Heart left ventricle (tissue), 16 donors: ENCODE results near the gene RAB36. TPM values are rescaled to one million over a fixed set of nuclear protein-coding genes. Genes with fewer than 3 reads are reported as not detected.

Experiments
- ATAC-seq, 4 donors: fragments of 200-7000 bp; cut with Tn5 transposase; one replicate each; pipeline ENCODE4 v1.9.1; 2020 to 2022; ENCODE audit warnings: moderate library complexity in 4 of 4, mild to moderate bottlenecking in 3 of 4, moderate number of reproducible peaks in 1 of 4
- DNase-seq, 5 donors: peaks; one replicate each; pipeline ENCODE4 v3.0.0-alpha.2; 2020
- H3K27ac ChIP-seq, 12 donors: fragments of 200-600 bp; sonication (generic) in 4 of 12; one replicate each; pipeline versions ENCODE4 v1.5.0 to v1.8.0; 2016 to 2022; ENCODE audit warnings: mild to moderate bottlenecking in 2 of 12
- H3K27me3 ChIP-seq, 9 donors: fragments of 200-600 bp; sonication (generic) in 2 of 9; one replicate each; pipeline versions ENCODE4 v1.5.1 to v1.8.0; 2016 to 2022; ENCODE audit warnings: mild to moderate bottlenecking in 3 of 9
- H3K36me3 ChIP-seq, 9 donors: fragments of 200-600 bp; sonication (generic) in 2 of 9; one replicate each; pipeline versions ENCODE4 v1.5.0 to v1.8.0; 2018 to 2022; ENCODE audit warnings: mild to moderate bottlenecking in 2 of 9
- H3K4me1 ChIP-seq, 12 donors: fragments of 200-600 bp; sonication (generic) in 4 of 12; one replicate each; pipeline versions ENCODE4 v1.5.0 to v1.8.0; 2016 to 2022; ENCODE audit warnings: mild to moderate bottlenecking in 3 of 12
- H3K4me3 ChIP-seq, 12 donors: fragments of 200-600 bp; sonication (generic) in 4 of 12; one replicate each; pipeline versions ENCODE4 v1.5.0 to v1.8.0; 2017 to 2022; ENCODE audit warnings: mild to moderate bottlenecking in 9 of 12, moderate library complexity in 4 of 12
- H3K9me3 ChIP-seq, 12 donors: fragments of 200-600 bp; sonication (generic) in 4 of 12; one replicate each; pipeline versions ENCODE4 v1.5.0 to v1.8.0; 2016 to 2022; ENCODE audit warnings: mild to moderate bottlenecking in 1 of 12
- CTCF ChIP-seq, 12 donors: fragments of 200-600 bp; sonication (generic) in 4 of 12; IDR thresholded peaks; one replicate each; pipeline versions ENCODE4 v1.5.0 to v1.8.0; 2018 to 2022; ENCODE audit warnings: antibody characterized with exemption in 12 of 12, mild to moderate bottlenecking in 5 of 12
- POLR2A ChIP-seq, 2 donors: fragments of 450-650 bp; IDR thresholded peaks; one replicate each; pipeline ENCODE4 v1.6.1; 2017; ENCODE audit warnings: antibody characterized with exemption in 2 of 2, mild to moderate bottlenecking in 2 of 2, moderate library complexity in 2 of 2
- WGBS, 4 donors: extraction: QIAGEN DNeasy Blood & Tissue Kit in 2 of 4; methylation state at CpG; one replicate each; pipeline versions ENCODE4 v1.1.5 to v1.1.7; 2013 to 2018; 5-methylcytosine and 5-hydroxymethylcytosine counted together
- intact Hi-C, 10 donors: fragments of 100-400 bp; cut with DNase I; formaldehyde crosslinking; loops; one replicate each; pipeline versions ENCODE4 v1.11.1 to v1.14.2; 2022
- polyA plus RNA-seq, 2 donors: library from polyadenylated mRNA; stranded (reverse); fragments of 200-250 nt; gene quantifications; one replicate each; pipeline ENCODE4 v1.2.3, GENCODE V29; 2013
- total RNA-seq, 9 donors: library from RNA; depleted of rRNA in 2 of 9; stranded (reverse); fragments of >200 nt in 2 of 9; fragmentation: NEBNext Ultra II Directional in 3 of 9; extraction: Animal tissue kit (Norgen Biotek cat#: 25700) in 3 of 9; gene quantifications; one replicate each; pipeline versions ENCODE4 v1.1.0 to v1.2.4, GENCODE V29; 2016 to 2023
- donor health status: ischemic (EF 13 %, LVEDD 7.1; RV severe dilation, severe dysfunction).
- donor health status: healthy with polysubstance abuse.
- donor health status: DM: no; HTN: yes; CAD: no.
- donor health status: DM: no; HTN: no; CAD: no.
- donor health status: ischemic (EF 25% LVEDD 6.9; RV normal size, moderate dysfunction).
- donor health status: ischemic (EF 25% LVEDD 5.7; RV mildly dilated, moderate dysfunction).
- donor health status: healthy.
- donor health status: DM: yes; HTN: yes; CAD: no.
- donor health status: ischemic (EF 35%, LVEDD 5.7; RV mildly dilated, moderate dysfunction).
- donor health status: nonischemic (EF 11% LVEDD 7.7; RV severe dilation, severe dysfunction).
- donor health status: DM: yes; HTN: yes; CAD: no.
- donor health status: PGD.
- donor health status: ischemic (EF 29% LVEDD 5.4; RV normal size, mild dysfunction).
- donor health status: nonischemic (EF 23%, LVEDD 6.1; RV moderate dilation, normal function).

The RAB36 gene
- total and polyA plus RNA-seq, 11 donors = 0.11 to 3.2 (median 0.54) TPM

DNA sequence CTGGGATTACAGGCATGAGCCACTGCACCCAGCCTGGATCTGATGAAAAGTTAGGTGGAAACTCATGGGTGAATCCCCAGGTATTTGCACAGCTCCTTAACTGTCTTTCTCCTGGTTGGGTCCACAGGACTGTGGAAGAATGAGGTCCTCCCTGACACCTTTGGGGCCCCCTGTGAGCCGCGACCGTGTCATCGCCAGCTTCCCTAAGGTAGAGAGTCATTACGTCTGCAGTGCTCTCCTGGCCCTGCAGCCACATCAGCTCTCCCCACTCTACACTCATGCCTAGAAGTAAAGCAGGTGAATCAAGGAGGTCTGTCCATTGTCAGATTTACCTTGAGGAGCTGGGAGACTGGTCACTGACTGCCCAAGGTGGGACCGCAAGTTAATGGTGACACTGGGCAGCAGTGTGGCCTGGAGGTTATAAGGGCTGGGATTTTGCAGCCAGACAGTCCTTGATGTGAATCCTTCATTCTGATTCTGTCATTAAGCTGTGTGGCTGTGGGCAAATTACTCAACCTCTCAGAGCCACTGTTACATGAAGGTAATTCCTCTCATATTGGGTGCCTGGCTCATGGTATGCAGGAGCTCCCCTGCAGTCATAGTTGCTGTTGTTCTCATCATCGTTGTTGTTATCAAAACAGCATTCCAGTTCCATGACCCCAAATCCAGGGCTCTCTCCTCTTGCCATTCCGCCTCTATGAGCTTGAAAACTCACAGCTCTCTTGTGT is 1.4 kb downstream of the RAB36 start:
- H3K27ac ChIP-seq = peak overlapping the region in 2 of 12 donors; percentile 61 to 81
- intact Hi-C loops = no loop called here

DNA sequence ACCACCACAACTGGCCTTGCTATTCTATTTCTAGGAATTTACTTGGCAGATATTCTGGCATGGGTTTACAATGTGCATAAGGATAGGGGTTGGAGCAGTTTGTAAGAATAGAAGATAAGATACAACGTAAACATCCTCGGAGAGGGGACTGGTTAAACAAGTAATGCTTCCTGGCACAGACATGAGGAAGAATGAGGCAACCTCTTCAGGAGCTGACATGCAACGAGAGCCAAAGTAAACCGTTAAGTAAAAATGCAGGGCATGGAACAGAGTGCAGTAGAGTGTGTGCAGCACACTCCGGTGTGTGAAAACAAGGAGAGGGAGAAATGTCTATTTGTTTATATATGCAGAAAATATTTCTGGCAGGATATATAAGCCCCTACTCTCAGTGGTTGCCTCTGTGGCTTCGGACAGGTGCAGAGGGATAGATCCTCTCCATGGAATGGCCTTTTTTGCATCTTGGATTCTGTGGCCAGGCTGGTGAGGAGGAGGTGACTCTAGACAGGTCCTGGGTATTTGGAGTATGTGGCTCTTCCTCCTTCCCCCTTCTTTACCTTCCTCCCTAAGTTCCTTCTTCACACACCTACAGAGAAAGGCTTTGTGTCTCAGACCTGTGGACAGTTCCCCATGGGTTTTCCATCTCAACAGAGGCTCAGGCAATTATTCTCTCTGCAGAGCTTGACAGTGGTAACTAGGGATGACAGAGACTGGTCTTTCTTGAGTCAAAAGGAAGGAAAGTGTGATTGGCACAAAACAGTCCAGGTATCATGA is 2.5 kb downstream of the RAB36 start:
- ATAC-seq (no peak), DNase-seq (no peak)
- TF ChIP-seq POLR2A (IDR thresholded peaks at IDR 0.05) (no peak), CTCF (IDR thresholded peaks at IDR 0.05) (no peak)
- intact Hi-C loops = no loop called here
- WGBS, 4 donors = 33 to 36% (median 35%) methylated on average over 6 of the region's 6 CpGs
- H3K36me3 ChIP-seq = no peaks in the 10 kb centered on the region
- H3K4me1 ChIP-seq = peaks cover 0 to 32% (median 13%) of the 10 kb centered on the region in 12 donors
- no peak overlapping the region for H3K4me3 ChIP-seq
- H3K9me3 ChIP-seq = no peaks in the 10 kb centered on the region
- no peak overlapping the region for H3K27ac ChIP-seq
- H3K27me3 ChIP-seq = peaks cover 0 to 13% (median 0%) of the 10 kb centered on the region in 9 donors

More for the DNA sequence above, 1.4 kb downstream of the RAB36 start:
- DNase-seq = no peak
- Histone ChIP-seq H3K36me3 (no peaks in the 10 kb centered on the region), H3K4me1 (peaks cover 0 to 34% (median 22%) of the 10 kb centered on the region in 12 donors), H3K27me3 (peaks cover 0 to 13% (median 0%) of the 10 kb centered on the region in 9 donors), H3K4me3 (no peak overlapping the region), H3K9me3 (no peaks in the 10 kb centered on the region)
- 74 to 80% (median 75%) methylated on average over 3 to 8 of the region's 8 CpGs for WGBS, 4 donors
- no peak for ATAC-seq
- no peak for TF ChIP-seq POLR2A (IDR thresholded peaks at IDR 0.05)
- TF ChIP-seq CTCF (IDR thresholded peaks at IDR 0.05) = no peak

DNA sequence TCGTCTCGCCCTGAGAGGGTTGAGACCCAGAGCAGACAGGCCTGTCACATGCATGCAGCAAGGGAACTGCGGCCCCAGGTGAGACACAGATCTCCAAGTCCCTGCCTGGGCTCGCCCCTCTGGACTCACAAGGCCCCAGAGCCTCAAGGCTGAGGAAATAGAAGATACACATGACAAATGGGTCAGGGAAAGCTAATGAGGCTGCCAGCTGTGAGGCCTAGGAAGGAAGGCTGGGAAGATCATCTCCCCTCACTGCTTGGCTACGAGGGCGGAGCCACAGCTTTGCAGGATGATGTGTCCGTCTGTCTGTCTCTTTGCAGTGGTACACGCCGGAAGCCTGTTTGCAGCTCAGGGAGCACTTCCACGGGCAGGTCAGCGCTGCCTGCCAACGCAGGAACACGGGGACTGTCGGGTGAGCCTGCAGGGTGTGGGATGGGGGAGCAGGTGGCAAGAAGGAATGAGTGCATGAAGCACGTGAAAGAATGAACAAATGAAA is 4.5 kb downstream of the RAB36 start:
- DNase-seq (peak in 2 of 5 donors; percentile 32 to 57), ATAC-seq (peak in 1 of 4 donors; percentile 25)
- Histone ChIP-seq H3K27ac (no peak overlapping the region), H3K9me3 (no peaks in the 10 kb centered on the region), H3K4me1 (peaks cover 0 to 29% (median 10%) of the 10 kb centered on the region in 12 donors), H3K4me3 (no peak overlapping the region), H3K36me3 (no peaks in the 10 kb centered on the region), H3K27me3 (peaks cover 0 to under 1% (median 0%) of the 10 kb centered on the region in 9 donors)
- TF ChIP-seq POLR2A (IDR thresholded peaks at IDR 0.05) = no peak
- TF ChIP-seq CTCF (IDR thresholded peaks at IDR 0.05) = no peak
- intact Hi-C loops = no loop called here
- WGBS, 4 donors = 65 to 74% (median 71%) methylated on average over 15 of the region's 15 CpGs

GRCh38 chr22:23150762-23151161 is 5.5 kb downstream of the RAB36 start:
- Histone ChIP-seq H3K36me3 (no peaks in the 10 kb centered on the region), H3K27me3 (peaks cover 0 to 4% (median 0%) of the 10 kb centered on the region in 9 donors), H3K9me3 (no peaks in the 10 kb centered on the region), H3K4me1 (peaks cover 0 to 20% (median 3%) of the 10 kb centered on the region in 12 donors), H3K4me3 (no peak overlapping the region), H3K27ac (no peak overlapping the region)
- ATAC-seq (no peak), DNase-seq (no peak)
- TF ChIP-seq CTCF (IDR thresholded peaks at IDR 0.05) = no peak
- intact Hi-C loops = no loop called here
- 71 to 89% (median 83%) methylated on average over 6 of the region's 6 CpGs for WGBS, 4 donors
